Measurements from ENCODE around the gene ACTG1. TPM values are rescaled to one million over a fixed set of nuclear protein-coding genes. Genes with fewer than 3 reads are reported as not detected.

ACTG1 gene
- total RNA-seq, 1 donor from 2014 or later, result 3,227 TPM

GRCh38 chr17:81557276-81558114 is 44.9 kb upstream of the ACTG1 start:
- H3K4me1 Mint-ChIP-seq (ENCODE audit: low read depth), result peaks cover 10% of the 10 kb centered on the region
- peak overlapping the region; percentile 3 for H3K27ac Mint-ChIP-seq
- TF ChIP-seq CTCF (IDR thresholded peaks at IDR 0.05; ENCODE audit: unreplicated experiment), result no peak
- no peaks in the 10 kb centered on the region for H3K27me3 Mint-ChIP-seq
- no peak for DNase-seq (ENCODE audit: low spot score, unreplicated experiment)
- no peak overlapping the region for H3K4me3 Mint-ChIP-seq (ENCODE audit: low read depth)
- H3K9me3 Mint-ChIP-seq (ENCODE audit: low read depth), result no peaks in the 10 kb centered on the region
- peaks cover 10% of the 10 kb centered on the region for H3K36me3 Mint-ChIP-seq (ENCODE audit: insufficient read depth)

- no peak for TF ChIP-seq CTCF (IDR thresholded peaks at IDR 0.05; ENCODE audit: unreplicated experiment)
- Mint-ChIP-seq H3K4me1 (ENCODE audit: low read depth) (peaks cover 10% of the 10 kb centered on the region), H3K4me3 (ENCODE audit: low read depth) (no peak overlapping the region), H3K36me3 (ENCODE audit: insufficient read depth) (peaks cover 8% of the 10 kb centered on the region), H3K27me3 (no peaks in the 10 kb centered on the region), H3K27ac (no peak overlapping the region), H3K9me3 (ENCODE audit: low read depth) (no peaks in the 10 kb centered on the region)
- DNase-seq (ENCODE audit: low spot score, unreplicated experiment), result no peak
Measured at GRCh38 chr17:81556863-81557262, 44.3 kb upstream of the ACTG1 start.

GRCh38 chr17:81556175-81556691 is 43.6 kb upstream of the ACTG1 start:
- no peak overlapping the region for H3K4me3 Mint-ChIP-seq (ENCODE audit: low read depth)
- TF ChIP-seq CTCF (IDR thresholded peaks at IDR 0.05; ENCODE audit: unreplicated experiment), result no peak
- H3K36me3 Mint-ChIP-seq (ENCODE audit: insufficient read depth), result peaks cover 7% of the 10 kb centered on the region
- H3K4me1 Mint-ChIP-seq (ENCODE audit: low read depth), result peaks cover 13% of the 10 kb centered on the region
- H3K9me3 Mint-ChIP-seq (ENCODE audit: low read depth), result no peaks in the 10 kb centered on the region
- no peaks in the 10 kb centered on the region for H3K27me3 Mint-ChIP-seq
- H3K27ac Mint-ChIP-seq, result no peak overlapping the region
- DNase-seq (ENCODE audit: low spot score, unreplicated experiment), result no peak

GRCh38 chr17:81553616-81554181 is 41.1 kb upstream of the ACTG1 start:
- H3K36me3 Mint-ChIP-seq (ENCODE audit: insufficient read depth), result peaks cover 8% of the 10 kb centered on the region
- H3K4me1 Mint-ChIP-seq (ENCODE audit: low read depth), result peaks cover 15% of the 10 kb centered on the region
- peak overlapping the region; percentile 93 for H3K27ac Mint-ChIP-seq
- H3K27me3 Mint-ChIP-seq, result no peaks in the 10 kb centered on the region
- H3K9me3 Mint-ChIP-seq (ENCODE audit: low read depth), result no peaks in the 10 kb centered on the region
- peak overlapping the region; percentile 85 for H3K4me3 Mint-ChIP-seq (ENCODE audit: low read depth)
- DNase-seq (ENCODE audit: low spot score, unreplicated experiment), result no peak
- no peak for TF ChIP-seq CTCF (IDR thresholded peaks at IDR 0.05; ENCODE audit: unreplicated experiment)

GRCh38 chr17:81553018-81553615 is 40.5 kb upstream of the ACTG1 start:
- H3K4me1 Mint-ChIP-seq (ENCODE audit: low read depth), result peaks cover 15% of the 10 kb centered on the region
- peaks cover 6% of the 10 kb centered on the region for H3K36me3 Mint-ChIP-seq (ENCODE audit: insufficient read depth)
- DNase-seq (ENCODE audit: low spot score, unreplicated experiment), result no peak
- H3K27me3 Mint-ChIP-seq, result no peaks in the 10 kb centered on the region
- H3K4me3 Mint-ChIP-seq (ENCODE audit: low read depth), result peak overlapping the region; percentile 85
- no peaks in the 10 kb centered on the region for H3K9me3 Mint-ChIP-seq (ENCODE audit: low read depth)
- no peak for TF ChIP-seq CTCF (IDR thresholded peaks at IDR 0.05; ENCODE audit: unreplicated experiment)
- peak overlapping the region; percentile 93 for H3K27ac Mint-ChIP-seq
